Transverse colon (tissue), 4 donors: ENCODE measurements around the gene F2RL2. TPM values are rescaled to one million over a fixed set of nuclear protein-coding genes. Genes with fewer than 3 reads are reported as not detected.

Source experiments
- DNase-seq: peaks from one replicate; pipeline ENCODE4 v3.0.0-alpha.2; 2019
- H3K27ac ChIP-seq, 4 donors: fragments of 200-600 bp; sonication (generic); 2 replicates each; pipeline ENCODE4 v1.5.1; 2016 to 2018; ENCODE audit warnings: inconsistent platforms in 4 of 4
- H3K27me3 ChIP-seq: fragments of 200-600 bp; sonication (generic); 2 replicates; pipeline ENCODE4 v1.5.1; 2017; ENCODE audit warnings: inconsistent platforms
- H3K36me3 ChIP-seq, 4 donors: fragments of 200-600 bp; sonication (generic); 2 replicates each; pipeline ENCODE4 v1.5.1; 2017 to 2019; ENCODE audit warnings: inconsistent platforms in 4 of 4
- H3K4me1 ChIP-seq, 4 donors: fragments of 200-600 bp; sonication (generic); 2 replicates each; pipeline ENCODE4 v1.5.1; 2017 to 2020; ENCODE audit warnings: inconsistent platforms in 4 of 4
- H3K4me3 ChIP-seq, 4 donors: fragments of 200-600 bp; sonication (generic); 1 replicate in 1 of 4; 2 replicates in 3 of 4; pipeline versions ENCODE4 v1.5.1 to v1.6.1; 2017 to 2019; ENCODE audit warnings: inconsistent platforms in 4 of 4
- H3K9me3 ChIP-seq, 2 donors: fragments of 200-600 bp; sonication (generic); 2 replicates each; pipeline ENCODE4 v1.5.1; 2017 to 2019; ENCODE audit warnings: inconsistent platforms in 2 of 2
- CTCF ChIP-seq, 5 experiments: fragments of 200-600 bp in 3 of 5; fragments of 450-650 bp in 2 of 5; sonication (generic) in 3 of 5; IDR thresholded peaks; 1 replicate in 2 of 5; 2 replicates in 3 of 5; pipeline ENCODE4 v1.5.1; 2016 to 2017; ENCODE audit warnings: antibody characterized with exemption in 5 of 5, inconsistent platforms in 3 of 5, mild to moderate bottlenecking in 2 of 5, moderate library complexity in 1 of 5
- EP300 ChIP-seq: sonication (generic); formaldehyde crosslinking; IDR thresholded peaks from one replicate; pipeline ENCODE4 v1.6.1; 2017; ENCODE audit warnings: antibody characterized with exemption, low read depth
- POLR2A ChIP-seq: fragments of 450-650 bp; IDR thresholded peaks from one replicate; pipeline ENCODE4 v1.6.1; 2016; ENCODE audit warnings: antibody characterized with exemption, mild to moderate bottlenecking, moderate library complexity
- POLR2AphosphoS5 ChIP-seq, 3 donors: sonication (generic); formaldehyde crosslinking; IDR thresholded peaks; one replicate each; pipeline ENCODE4 v1.6.1; 2016; ENCODE audit warnings: antibody characterized with exemption in 3 of 3
- WGBS, 2 donors: methylation state at CpG; one replicate each; pipeline ENCODE4 v1.1.5; 2018; ENCODE audit warnings: low coverage in 1 of 2; 5-methylcytosine and 5-hydroxymethylcytosine counted together
- in situ Hi-C, 4 donors: fragments of 200-750 bp; cut with MboI; loops; one replicate each; pipeline versions ENCODE4 v1.15.0 to v1.15.1; 2017; ENCODE audit warnings: low sequenced_read_pairs in 3 of 4, low pct_ligation_motif_present in 1 of 4, low pct_unique_long_range_greater_than_20kb in 1 of 4
- intact Hi-C: fragments of 100-400 bp; cut with DNase I; formaldehyde crosslinking; loops from one replicate; pipeline ENCODE4 v1.15.1; 2023; ENCODE audit warnings: low total_unique reads
- total RNA-seq, 4 donors: library from RNA; depleted of rRNA; stranded (reverse); fragments of >200 nt; gene quantifications; one replicate each; pipeline ENCODE4 v1.1.0, GENCODE V29; 2016

F2RL2 gene
- total RNA-seq, 4 donors from 2014 or later: 0.32 to 0.96 TPM; not detected in 2

- no peak for DNase-seq
- Histone ChIP-seq H3K36me3 (no peaks in the 10 kb centered on the region), H3K4me3 (no peak overlapping the region), H3K9me3 (no peaks in the 10 kb centered on the region), H3K4me1 (no peaks in the 10 kb centered on the region), H3K27me3 (no peaks in the 10 kb centered on the region), H3K27ac (no peak overlapping the region)
- TF ChIP-seq CTCF (IDR thresholded peaks at IDR 0.05): no peak
- no peak for TF ChIP-seq EP300
- no peak for TF ChIP-seq POLR2A
- TF ChIP-seq POLR2AphosphoS5 (IDR thresholded peaks at IDR 0.05): no peak
- WGBS, 2 donors: 65 to 82% methylated on average over 4 of the region's 4 CpGs
- in situ Hi-C loops (no loop called here), intact Hi-C loops (no loop called here)
Measured at GRCh38 chr5:76570153-76570552, 53.0 kb downstream of the F2RL2 start.

Other genes starting within 250 kb of the F2RL2 start
- gene IQGAP2, start 220.1 kb downstream of the F2RL2 start, total RNA-seq: 100 to 1,000 TPM in 2 of 4 donors, 10 to 100 TPM in 2; 46.8 to 121 (median 97.0) TPM
- 10 to 100 TPM in 1 of 4 donors, 1 to 10 TPM in 2, under 1 TPM in 1; 0.75 to 10.7 (median 6.8) TPM for gene F2R, start 92.7 kb upstream of the F2RL2 start, total RNA-seq
- gene F2RL1, start 195.6 kb upstream of the F2RL2 start, total RNA-seq: 100 to 1,000 TPM in 2 of 4 donors, 10 to 100 TPM in 2; 38.8 to 209 (median 92.1) TPM
- under 1 TPM in 1 of 4 donors, not detected in 3; 0.80 TPM for gene S100Z, start 226.6 kb upstream of the F2RL2 start, total RNA-seq